ENCODE measurements around the gene ODF4. TPM values are rescaled to one million over a fixed set of nuclear protein-coding genes. Genes with fewer than 3 reads are reported as not detected.

ODF4 gene
- total RNA-seq, 1 experiment from 2014 or later = not detected

GRCh38 chr17:8333281-8333680, 6.4 kb upstream of the ODF4 start:
- peaks cover 1% of the 10 kb centered on the region; the same call in 1 of the 2 replicates for H3K27me3 Mint-ChIP-seq (ENCODE audit: low read depth)
- ATAC-seq (no peak), DNase-seq (ENCODE audit: low spot score) (no peak)
- no peaks in the 10 kb centered on the region for H3K36me3 Mint-ChIP-seq
- peaks cover 10% of the 10 kb centered on the region for H3K4me1 Mint-ChIP-seq
- H3K9me3 Mint-ChIP-seq = no peaks in the 10 kb centered on the region; the same call in 1 of the 2 replicates
- ChIA-PET POLR2A (no interaction called here), CTCF (no interaction called here)
- H3K4me3 Mint-ChIP-seq = no peak overlapping the region
- no peak for TF ChIP-seq ZBTB21 (CRISPR knock-in tag; IDR thresholded peaks at IDR 0.05; ENCODE audit: borderline replicate concordance)
- TF ChIP-seq EMX1 (CRISPR knock-in tag; IDR thresholded peaks at IDR 0.05) = no peak
- no peak for TF ChIP-seq ZNF219 (CRISPR knock-in tag; IDR thresholded peaks at IDR 0.05; ENCODE audit: borderline replicate concordance)
- no peak for TF ChIP-seq ZNF232 (CRISPR knock-in tag; IDR thresholded peaks at IDR 0.05)
- TF ChIP-seq ZNF138 (CRISPR knock-in tag; conservative IDR thresholded peaks at IDR 0.05) = no peak
- no peak for TF ChIP-seq STAT6 (CRISPR knock-in tag; conservative IDR thresholded peaks at IDR 0.05; ENCODE audit: low read depth)
- no peak for TF ChIP-seq MYBL2 (CRISPR knock-in tag; IDR thresholded peaks at IDR 0.05)
- TF ChIP-seq IRF2 (CRISPR knock-in tag; IDR thresholded peaks at IDR 0.05; ENCODE audit: borderline replicate concordance, low read depth) = no peak
- TF ChIP-seq NR1H2 (CRISPR knock-in tag; IDR thresholded peaks at IDR 0.05) = no peak
- TF ChIP-seq ZNF423 (CRISPR knock-in tag; IDR thresholded peaks at IDR 0.05) = no peak
- no peak for TF ChIP-seq ZNF532 (CRISPR knock-in tag; IDR thresholded peaks at IDR 0.05; ENCODE audit: borderline replicate concordance)
- no peak overlapping the region for H3K27ac Mint-ChIP-seq

DNA sequence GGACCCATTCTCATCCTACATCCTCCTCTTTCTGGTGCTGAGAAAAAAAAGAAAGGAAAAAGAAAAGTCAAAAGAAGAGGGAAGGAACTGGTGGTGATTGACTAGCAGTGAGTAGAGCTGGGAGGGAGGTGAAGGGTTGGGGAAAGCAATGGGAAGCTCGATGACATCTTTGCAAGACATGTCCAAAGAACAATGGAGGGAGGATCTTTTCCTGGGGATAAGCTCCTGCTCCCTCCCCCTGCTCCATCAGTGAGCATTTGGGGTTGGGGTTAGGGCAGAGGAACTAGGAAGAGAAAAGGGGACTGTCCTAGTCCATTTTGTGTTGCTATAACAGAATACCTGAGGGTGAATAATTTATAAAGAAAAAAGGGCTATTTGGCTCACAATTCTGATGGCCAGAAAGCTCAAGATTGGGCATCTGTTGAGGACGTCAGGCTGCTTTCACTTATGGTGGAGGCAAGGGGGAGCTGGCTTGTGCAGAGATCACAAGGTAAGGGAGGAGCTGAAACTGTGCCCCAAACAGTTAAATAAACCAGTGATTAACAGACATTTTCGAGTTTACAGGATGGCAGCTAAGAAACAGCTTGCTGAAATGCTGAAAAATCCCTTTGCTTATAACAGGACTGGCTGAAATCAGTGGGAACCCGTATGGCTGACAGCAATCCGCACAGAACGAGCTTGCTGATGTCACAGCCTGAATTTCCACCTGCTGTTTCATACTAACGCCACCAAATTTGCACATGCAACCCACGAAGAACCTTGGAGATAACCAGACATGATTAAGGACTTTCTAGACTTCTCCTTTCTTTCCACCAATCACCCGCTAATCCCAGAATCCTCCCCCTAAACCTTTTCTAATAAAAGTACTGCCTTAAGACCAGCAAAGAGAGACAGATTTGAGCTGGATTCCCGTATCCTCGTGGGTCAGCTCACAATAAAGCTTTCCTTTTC, 1.6 kb upstream of the ODF4 start:
- ChIA-PET CTCF (interaction anchor here (0.5 to 3.9 kb wide), 15 partner anchors 8 to 452 kb away, joined by 3 to 34 read pairs (median 4); partner anchors contain the start of genes KRABD2 and SLC25A35), POLR2A (interaction anchor here (0.6 to 1.9 kb wide), 7 partner anchors 9 to 1017 kb away, joined by 3 to 11 read pairs (median 4); partner anchors contain the start of genes KRABD2, NDEL1 and SLC25A35)
- DNase-seq (ENCODE audit: low spot score) = no peak
- Mint-ChIP-seq H3K27me3 (ENCODE audit: low read depth) (no peaks in the 10 kb centered on the region), H3K4me3 (no peak overlapping the region), H3K27ac (peak overlapping the region; percentile 60), H3K4me1 (peaks cover 19% of the 10 kb centered on the region), H3K36me3 (no peaks in the 10 kb centered on the region), H3K9me3 (no peaks in the 10 kb centered on the region)
- ATAC-seq = no peak
- no peak for TF ChIP-seq JUN (CRISPR knock-in tag; IDR thresholded peaks at IDR 0.05)

- Mint-ChIP-seq H3K27ac (peak overlapping the region; percentile 60; the same call in 1 of the 2 replicates), H3K4me1 (peaks cover 19% of the 10 kb centered on the region), H3K36me3 (no peaks in the 10 kb centered on the region), H3K27me3 (ENCODE audit: low read depth) (no peaks in the 10 kb centered on the region), H3K9me3 (no peaks in the 10 kb centered on the region), H3K4me3 (no peak overlapping the region)
- ATAC-seq (peak; percentile 36; the same call in 1 of the 2 replicates), DNase-seq (ENCODE audit: low spot score) (no peak)
- ChIA-PET POLR2A (interaction anchor here (0.6 to 1.9 kb wide), 7 partner anchors 8 to 1017 kb away, joined by 3 to 11 read pairs (median 4); partner anchors contain the start of genes KRABD2, NDEL1 and SLC25A35), CTCF (interaction anchor here (0.5 to 3.9 kb wide), 13 partner anchors 8 to 278 kb away, joined by 3 to 34 read pairs (median 4); partner anchors contain the start of genes KRABD2 and SLC25A35)
- TF ChIP-seq ATF1 (CRISPR knock-in tag; IDR thresholded peaks at IDR 0.05) = no peak
- TF ChIP-seq NR3C1 (CRISPR knock-in tag; conservative IDR thresholded peaks at IDR 0.05; ENCODE audit: low read depth) = no peak
- no peak for TF ChIP-seq ATF6 (CRISPR knock-in tag; IDR thresholded peaks at IDR 0.05)
- TF ChIP-seq, protein P1, sequence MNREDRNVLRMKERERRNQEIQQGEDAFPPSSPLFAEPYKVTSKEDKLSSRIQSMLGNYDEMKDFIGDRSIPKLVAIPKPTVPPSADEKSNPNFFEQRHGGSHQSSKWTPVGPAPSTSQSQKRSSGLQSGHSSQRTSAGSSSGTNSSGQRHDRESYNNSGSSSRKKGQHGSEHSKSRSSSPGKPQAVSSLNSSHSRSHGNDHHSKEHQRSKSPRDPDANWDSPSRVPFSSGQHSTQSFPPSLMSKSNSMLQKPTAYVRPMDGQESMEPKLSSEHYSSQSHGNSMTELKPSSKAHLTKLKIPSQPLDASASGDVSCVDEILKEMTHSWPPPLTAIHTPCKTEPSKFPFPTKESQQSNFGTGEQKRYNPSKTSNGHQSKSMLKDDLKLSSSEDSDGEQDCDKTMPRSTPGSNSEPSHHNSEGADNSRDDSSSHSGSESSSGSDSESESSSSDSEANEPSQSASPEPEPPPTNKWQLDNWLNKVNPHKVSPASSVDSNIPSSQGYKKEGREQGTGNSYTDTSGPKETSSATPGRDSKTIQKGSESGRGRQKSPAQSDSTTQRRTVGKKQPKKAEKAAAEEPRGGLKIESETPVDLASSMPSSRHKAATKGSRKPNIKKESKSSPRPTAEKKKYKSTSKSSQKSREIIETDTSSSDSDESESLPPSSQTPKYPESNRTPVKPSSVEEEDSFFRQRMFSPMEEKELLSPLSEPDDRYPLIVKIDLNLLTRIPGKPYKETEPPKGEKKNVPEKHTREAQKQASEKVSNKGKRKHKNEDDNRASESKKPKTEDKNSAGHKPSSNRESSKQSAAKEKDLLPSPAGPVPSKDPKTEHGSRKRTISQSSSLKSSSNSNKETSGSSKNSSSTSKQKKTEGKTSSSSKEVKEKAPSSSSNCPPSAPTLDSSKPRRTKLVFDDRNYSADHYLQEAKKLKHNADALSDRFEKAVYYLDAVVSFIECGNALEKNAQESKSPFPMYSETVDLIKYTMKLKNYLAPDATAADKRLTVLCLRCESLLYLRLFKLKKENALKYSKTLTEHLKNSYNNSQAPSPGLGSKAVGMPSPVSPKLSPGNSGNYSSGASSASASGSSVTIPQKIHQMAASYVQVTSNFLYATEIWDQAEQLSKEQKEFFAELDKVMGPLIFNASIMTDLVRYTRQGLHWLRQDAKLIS (CRISPR knock-in tag; IDR thresholded peaks at IDR 0.05; ENCODE audit: borderline replicate concordance) = no peak
Observed at GRCh38 chr17:8338753-8339140, 893 bp upstream of the ODF4 start.

Data from WTC11 (cell line).